B cell (primary cell): ENCODE results near the gene COX18. TPM values are rescaled to one million over a fixed set of nuclear protein-coding genes. Genes with fewer than 3 reads are reported as not detected.

ENCODE experiments used
- ATAC-seq: fragments of 200-7000 bp; cut with Tn5 transposase; one replicate; pipeline ENCODE4 v1.10.0; 2021; ENCODE audit warnings: low read depth, mild to moderate bottlenecking, moderate number of reproducible peaks, moderate library complexity
- CTCF ChIA-PET: fragments of 350-600 bp; sonication (Branson Sonifier 250); formaldehyde crosslinking; loops from one replicate; lab custom pipeline; 2021; ENCODE audit warnings: antibody characterized with exemption, inconsistent platforms; lab: Charles Lee
- POLR2A ChIA-PET: fragments of 350-600 bp; sonication (Branson Sonifier 250); formaldehyde crosslinking; loops from one replicate; lab custom pipeline; 2021; ENCODE audit warnings: antibody characterized with exemption; lab: Charles Lee
- DNase-seq: peaks from one replicate; pipeline ENCODE4 v3.0.0; 2013
- H2AFZ ChIP-seq: 2 replicates; pipeline ENCODE4 v1.6.1; 2012; ENCODE audit warnings: mild to moderate bottlenecking, low read depth, low read length; ENCODE audit not compliant: insufficient read depth, poor library complexity, severe bottlenecking
- H3K27ac ChIP-seq, 2 donors: 1 replicate in 1 of 2; 2 replicates in 1 of 2; pipeline ENCODE4 v1.5.1; 2012 to 2013; ENCODE audit warnings: low read length in 2 of 2, mild to moderate bottlenecking in 2 of 2, moderate library complexity in 1 of 2
- H3K27me3 ChIP-seq, 4 experiments: fragments of 200-600 bp in 1 of 4; sonication (generic) in 1 of 4; replicated peaks in 1 of 4; 1 replicate in 2 of 4; 2 replicates in 2 of 4; pipeline versions ENCODE4 v1.6.1 to v1.7.0; 2013 to 2016; ENCODE audit warnings: low read length in 3 of 4, mild to moderate bottlenecking in 2 of 4, mixed read lengths in 1 of 4, moderate library complexity in 1 of 4; ENCODE audit not compliant: insufficient read depth in 4 of 4, control insufficient read depth in 3 of 4; ENCODE audit errors: control extremely low read depth in 1 of 4
- H3K36me3 ChIP-seq, 2 experiments: replicated peaks in 1 of 2; 1 replicate in 1 of 2; 2 replicates in 1 of 2; pipeline versions ENCODE4 v1.6.1 to v1.7.1; 2013; ENCODE audit warnings: low read length in 1 of 2; ENCODE audit not compliant: insufficient read depth in 2 of 2, control insufficient read depth in 1 of 2; ENCODE audit errors: control extremely low read depth in 1 of 2, extremely low read depth in 1 of 2
- H3K4me1 ChIP-seq, 2 donors: fragments of 200-600 bp in 1 of 2; sonication (generic) in 1 of 2; 1 replicate in 1 of 2; 2 replicates in 1 of 2; pipeline versions ENCODE4 v1.5.1 to v1.6.1; 2013 to 2017; ENCODE audit warnings: low read length in 2 of 2; ENCODE audit not compliant: control insufficient read depth in 2 of 2, insufficient read depth in 2 of 2
- H3K4me2 ChIP-seq: replicated peaks from 2 replicates; pipeline ENCODE3; 2012; ENCODE audit warnings: mild to moderate bottlenecking, low read depth, low read length; ENCODE audit not compliant: poor library complexity, severe bottlenecking
- H3K4me3 ChIP-seq, 5 experiments: fragments of 200-600 bp in 1 of 5; sonication (generic) in 1 of 5; 1 replicate in 3 of 5; 2 replicates in 2 of 5; pipeline versions ENCODE4 v1.5.1 to v1.7.0; 2011 to 2016; ENCODE audit warnings: low read length in 4 of 5, mild to moderate bottlenecking in 4 of 5, low read depth in 2 of 5, control low read depth in 1 of 5, moderate library complexity in 1 of 5; ENCODE audit not compliant: insufficient read depth in 1 of 5; ENCODE audit errors: control extremely low read depth in 1 of 5, extremely low read depth in 1 of 5
- H3K79me2 ChIP-seq: fragments of 200-600 bp; sonication (generic); one replicate; pipeline ENCODE4 v1.6.0; 2016; ENCODE audit warnings: low read length; ENCODE audit not compliant: control insufficient read depth, insufficient read depth
- H3K9ac ChIP-seq: fragments of 200-600 bp; sonication (generic); 2 replicates; pipeline ENCODE4 v1.6.1; 2017; ENCODE audit warnings: mild to moderate bottlenecking, low read length, moderate library complexity
- H3K9me3 ChIP-seq, 3 donors: one replicate each; pipeline versions ENCODE4 v1.6.1 to v1.7.1; 2013; ENCODE audit warnings: low read length in 2 of 3; ENCODE audit not compliant: control insufficient read depth in 2 of 3, insufficient read depth in 1 of 3; ENCODE audit errors: control extremely low read depth in 1 of 3
- H4K20me1 ChIP-seq: 2 replicates; pipeline ENCODE4 v1.6.0; 2012; ENCODE audit warnings: mild to moderate bottlenecking, low read length; ENCODE audit not compliant: insufficient read depth, control insufficient read depth, poor library complexity, severe bottlenecking
- H3K27ac Mint-ChIP-seq: one replicate; pipeline ENCODE4 v1.8.0; 2021; ENCODE audit warnings: mixed read lengths
- H3K27me3 Mint-ChIP-seq: one replicate; pipeline ENCODE4 v1.8.0; 2021; ENCODE audit warnings: mixed read lengths
- H3K4me1 Mint-ChIP-seq: one replicate; pipeline ENCODE4 v1.8.0; 2021; ENCODE audit warnings: mixed read lengths
- H3K4me3 Mint-ChIP-seq: one replicate; pipeline ENCODE4 v1.8.0; 2021; ENCODE audit warnings: mixed read lengths
- H3K9me3 Mint-ChIP-seq: one replicate; pipeline ENCODE4 v1.8.0; 2022; ENCODE audit warnings: mixed read lengths; ENCODE audit not compliant: insufficient read depth
- CTCF ChIP-seq: fragments of 200-600 bp; IDR thresholded peaks from one replicate; pipeline ENCODE4 v1.8.0; 2022; ENCODE audit warnings: antibody characterized with exemption, mild to moderate bottlenecking
- EZH2 ChIP-seq: IDR thresholded peaks from 2 replicates; pipeline ENCODE4 v1.6.1; 2012; ENCODE audit warnings: borderline replicate concordance, low read depth, mild to moderate bottlenecking, moderate library complexity, low read length; ENCODE audit not compliant: insufficient read depth, poor library complexity, severe bottlenecking
- WGBS: methylation state at CpG from one replicate; pipeline ENCODE4 v1.1.5; 2013; ENCODE audit warnings: missing lambda C conversion rate; ENCODE audit not compliant: insufficient coverage; 5-methylcytosine and 5-hydroxymethylcytosine counted together
- intact Hi-C: fragments of 100-400 bp; cut with micrococcal nuclease; formaldehyde crosslinking; loops from one replicate; pipeline ENCODE4 v1.10.0; 2022
- polyA plus RNA-seq: library from polyadenylated mRNA; depleted of rRNA; stranded (reverse); fragments of >200 nt; gene quantifications from 2 replicates; pipeline ENCODE4 v1.2.3, GENCODE V29; 2012
- total RNA-seq, 2 donors: library from RNA; stranded (reverse); fragments of 120-200 nt in 1 of 2; gene quantifications; 1 replicate in 1 of 2; 2 replicates in 1 of 2; pipeline versions ENCODE4 v1.2.3 to v1.2.4, GENCODE V29; 2013 to 2022

The COX18 gene
- total and polyA plus RNA-seq, 2 donors (not counting 1 experiment from before 2014, with no cell fraction given) = 12.7 to 13.2 TPM

GRCh38 chr4:73099143-73099542, 29.6 kb upstream of the COX18 start:
- H3K4me3 Mint-ChIP-seq = no peak overlapping the region
- Histone ChIP-seq H3K4me1 (no peaks in the 10 kb centered on the region), H3K4me3 (no peak overlapping the region), H3K9ac (no peak overlapping the region), H3K36me3 (peaks cover 19 to 46% of the 10 kb centered on the region in 2 experiments), H3K79me2 (peaks cover 2% of the 10 kb centered on the region), H3K27me3 (no peaks in the 10 kb centered on the region), H2AFZ (no peak overlapping the region), H3K4me2 (no peak overlapping the region), H3K27ac (no peak overlapping the region), H3K9me3 (no peaks in the 10 kb centered on the region), H4K20me1 (no peaks in the 10 kb centered on the region)
- DNase-seq (no peak), ATAC-seq (no peak)
- 100% methylated on average over 2 of the region's 7 CpGs for WGBS
- POLR2A ChIA-PET = interaction anchor here (0.7 kb wide), 1 partner anchor 158 kb away, joined by 9 read pairs; no protein-coding TSS in a partner anchor
- no peaks in the 10 kb centered on the region for H3K27me3 Mint-ChIP-seq
- intact Hi-C loops = no loop called here
- H3K27ac Mint-ChIP-seq = no peak overlapping the region
- H3K9me3 Mint-ChIP-seq = no peaks in the 10 kb centered on the region
- no peaks in the 10 kb centered on the region for H3K4me1 Mint-ChIP-seq
- no peak for TF ChIP-seq CTCF
- TF ChIP-seq EZH2 = no peak
- CTCF ChIA-PET = no interaction called here

DNA sequence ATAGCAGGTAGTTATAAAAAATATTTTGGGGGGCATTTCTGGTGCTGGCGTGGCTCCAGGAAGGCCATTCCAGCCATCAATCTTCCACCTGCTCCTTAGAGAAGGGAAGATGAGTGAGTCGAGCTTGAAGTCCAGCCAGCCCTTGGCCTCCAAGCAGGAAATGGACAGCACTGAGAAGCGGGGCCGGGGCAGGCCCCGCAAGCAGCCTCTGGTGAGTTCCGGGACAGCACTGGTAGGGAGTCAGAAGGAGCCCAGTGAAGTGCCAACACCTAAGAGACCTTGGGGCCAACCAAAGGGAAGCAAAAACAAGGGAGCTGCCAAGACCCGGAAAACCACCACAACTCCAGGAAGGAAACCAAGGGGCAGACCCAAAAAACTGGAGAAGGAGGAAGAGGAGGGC, 29.2 kb upstream of the COX18 start:
- Histone ChIP-seq H3K4me2 (no peak overlapping the region), H3K4me1 (no peaks in the 10 kb centered on the region), H3K9me3 (no peaks in the 10 kb centered on the region), H4K20me1 (no peaks in the 10 kb centered on the region), H3K27me3 (no peaks in the 10 kb centered on the region), H3K27ac (no peak overlapping the region), H2AFZ (no peak overlapping the region), H3K4me3 (no peak overlapping the region), H3K9ac (no peak overlapping the region), H3K79me2 (peaks cover 2% of the 10 kb centered on the region), H3K36me3 (peaks cover 19 to 50% of the 10 kb centered on the region in 2 experiments)
- Mint-ChIP-seq H3K4me3 (no peak overlapping the region), H3K4me1 (no peaks in the 10 kb centered on the region), H3K9me3 (no peaks in the 10 kb centered on the region), H3K27ac (no peak overlapping the region), H3K27me3 (no peaks in the 10 kb centered on the region)
- intact Hi-C loops = no loop called here
- WGBS = 100% methylated on average over 5 of the region's 7 CpGs
- ATAC-seq (no peak), DNase-seq (no peak)
- TF ChIP-seq EZH2 (no peak), CTCF (no peak)
- CTCF ChIA-PET = no interaction called here
- POLR2A ChIA-PET = no interaction called here
